Mononuclear cell (primary cell): ENCODE results near the gene NPY2R. TPM values are rescaled to one million over a fixed set of nuclear protein-coding genes. Genes with fewer than 3 reads are reported as not detected.

Experiments
- H3K27me3 ChIP-seq: 2 replicates; pipeline ENCODE4 v1.6.0; 2011; ENCODE audit warnings: low read length, control low read depth; ENCODE audit not compliant: insufficient read depth
- H3K4me1 ChIP-seq: 2 replicates; pipeline ENCODE4 v1.5.1; 2011; ENCODE audit warnings: mild to moderate bottlenecking, low read length, control low read depth; ENCODE audit not compliant: insufficient read depth
- H3K4me3 ChIP-seq: 2 replicates; pipeline ENCODE4 v1.5.1; 2011; ENCODE audit warnings: mild to moderate bottlenecking, low read length, moderate library complexity
- H3K9me3 ChIP-seq: 2 replicates; pipeline ENCODE4 v1.5.1; 2011; ENCODE audit warnings: low read depth, mild to moderate bottlenecking, control low read depth, low read length
- total RNA-seq: library from RNA; depleted of rRNA; stranded (reverse); fragments of >200 nt; gene quantifications from one replicate; pipeline ENCODE4 v1.2.3, GENCODE V29; 2012

The NPY2R gene
- total RNA-seq, 1 donor, result not detected

GRCh38 chr4:155232432-155232831 lies 24.0 kb downstream of the NPY2R start:
- H3K4me1 ChIP-seq, result no peaks in the 10 kb centered on the region
- H3K9me3 ChIP-seq, result no peaks in the 10 kb centered on the region
- H3K4me3 ChIP-seq, result no peak overlapping the region
- H3K27me3 ChIP-seq, result no peaks in the 10 kb centered on the region

- Histone ChIP-seq H3K9me3 (no peaks in the 10 kb centered on the region), H3K4me1 (no peaks in the 10 kb centered on the region), H3K27me3 (no peaks in the 10 kb centered on the region), H3K4me3 (no peak overlapping the region)
These were observed 25.8 kb downstream of the NPY2R start for GRCh38 chr4:155234206-155234605.

- Histone ChIP-seq H3K27me3 (no peaks in the 10 kb centered on the region), H3K4me3 (no peak overlapping the region), H3K4me1 (no peaks in the 10 kb centered on the region), H3K9me3 (no peaks in the 10 kb centered on the region)
These were observed 29.1 kb downstream of the NPY2R start for GRCh38 chr4:155237567-155237966.

- no peaks in the 10 kb centered on the region for H3K27me3 ChIP-seq
- no peak overlapping the region for H3K4me3 ChIP-seq
- H3K4me1 ChIP-seq, result no peaks in the 10 kb centered on the region
- no peaks in the 10 kb centered on the region for H3K9me3 ChIP-seq
These were observed 32.8 kb downstream of the NPY2R start for GRCh38 chr4:155241225-155241624.

GRCh38 chr4:155241664-155242063 lies 33.2 kb downstream of the NPY2R start:
- H3K4me1 ChIP-seq, result no peaks in the 10 kb centered on the region
- H3K4me3 ChIP-seq, result no peak overlapping the region
- H3K9me3 ChIP-seq, result no peaks in the 10 kb centered on the region
- no peaks in the 10 kb centered on the region for H3K27me3 ChIP-seq

GRCh38 chr4:155245105-155245504 lies 36.7 kb downstream of the NPY2R start:
- Histone ChIP-seq H3K27me3 (no peaks in the 10 kb centered on the region), H3K9me3 (no peaks in the 10 kb centered on the region), H3K4me3 (no peak overlapping the region), H3K4me1 (no peaks in the 10 kb centered on the region)

- Histone ChIP-seq H3K4me3 (no peak overlapping the region), H3K27me3 (no peaks in the 10 kb centered on the region), H3K9me3 (no peaks in the 10 kb centered on the region), H3K4me1 (no peaks in the 10 kb centered on the region)
These were observed 39.8 kb downstream of the NPY2R start for GRCh38 chr4:155248002-155248896.

- Histone ChIP-seq H3K4me1 (no peaks in the 10 kb centered on the region), H3K4me3 (no peak overlapping the region), H3K9me3 (no peaks in the 10 kb centered on the region), H3K27me3 (no peaks in the 10 kb centered on the region)
These were observed 40.7 kb downstream of the NPY2R start for GRCh38 chr4:155249016-155249566.

GRCh38 chr4:155252327-155252726 lies 43.9 kb downstream of the NPY2R start:
- Histone ChIP-seq H3K4me3 (no peak overlapping the region), H3K4me1 (no peaks in the 10 kb centered on the region), H3K9me3 (no peaks in the 10 kb centered on the region), H3K27me3 (no peaks in the 10 kb centered on the region)

GRCh38 chr4:155263480-155263879 lies 55.0 kb downstream of the NPY2R start:
- Histone ChIP-seq H3K27me3 (peaks cover 4% of the 10 kb centered on the region), H3K9me3 (no peaks in the 10 kb centered on the region)

GRCh38 chr4:155265113-155265512 lies 56.7 kb downstream of the NPY2R start:
- Histone ChIP-seq H3K4me3 (no peak overlapping the region), H3K4me1 (no peaks in the 10 kb centered on the region), H3K9me3 (no peaks in the 10 kb centered on the region), H3K27me3 (peaks cover 4% of the 10 kb centered on the region)

More at GRCh38 chr4:155263480-155263879, 55.0 kb downstream of the NPY2R start:
- Histone ChIP-seq H3K4me1 (no peaks in the 10 kb centered on the region), H3K4me3 (no peak overlapping the region)

Other genes starting within 250 kb of the NPY2R start
- 10.3 TPM for gene MAP9, start 168.3 kb downstream of the NPY2R start, total RNA-seq